ENCODE data around the gene PLXNC1. TPM values are rescaled to one million over a fixed set of nuclear protein-coding genes. Genes with fewer than 3 reads are reported as not detected.
A peak's percentile ranks its signal among the peaks of the same experiment; 100 is the strongest.

PLXNC1 gene
- total RNA-seq, 8 experiments from 2014 or later = 3.6 to 25.4 (median 13.8) TPM

DNA sequence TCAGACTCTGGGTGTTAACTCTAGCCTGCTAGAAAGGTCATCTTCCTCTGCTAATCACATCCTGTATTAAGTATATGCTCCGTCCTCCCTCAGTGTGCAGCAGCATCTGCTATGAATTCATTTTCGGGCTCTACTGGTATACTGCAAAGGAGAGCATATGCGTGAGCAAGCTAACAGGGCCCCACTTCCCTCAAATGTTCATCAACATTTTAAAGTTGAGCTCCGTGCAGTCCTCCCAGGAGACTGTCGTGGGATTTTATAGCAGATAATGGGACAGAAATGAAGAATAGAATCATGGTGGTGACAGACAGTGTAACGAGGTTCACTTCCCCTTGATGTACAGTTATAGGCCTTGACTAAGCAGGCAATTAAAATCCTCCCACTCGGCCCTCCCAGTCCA, 131.7 kb downstream of the PLXNC1 start:
- H3K27ac ChIP-seq = peak overlapping the region in 1 of 2 donors; percentile 73
- peak in 3 of 8 experiments; percentile 58 to 84 (median 60) for ATAC-seq (replicated peaks in 6 of 8)
- in situ Hi-C loops (cut with MboI; ENCODE audit: low pct_unique_long_range_greater_than_20kb in 2 of 9, low sequenced_read_pairs in 9 of 9, unreplicated experiment in 9 of 9) = no loop called here
- no peak overlapping the region for H3K4me3 ChIP-seq
- WGBS, 10 experiments = 42 to 100% (median 68%) methylated on average over 1 to 6 of the region's 7 CpGs; no CpG with 5 or more reads in 2 of the 10 experiments
- peaks cover 0 to 26% of the 10 kb centered on the region in 2 donors for H3K4me1 ChIP-seq (replicated peaks in 1 of 2)

DNA sequence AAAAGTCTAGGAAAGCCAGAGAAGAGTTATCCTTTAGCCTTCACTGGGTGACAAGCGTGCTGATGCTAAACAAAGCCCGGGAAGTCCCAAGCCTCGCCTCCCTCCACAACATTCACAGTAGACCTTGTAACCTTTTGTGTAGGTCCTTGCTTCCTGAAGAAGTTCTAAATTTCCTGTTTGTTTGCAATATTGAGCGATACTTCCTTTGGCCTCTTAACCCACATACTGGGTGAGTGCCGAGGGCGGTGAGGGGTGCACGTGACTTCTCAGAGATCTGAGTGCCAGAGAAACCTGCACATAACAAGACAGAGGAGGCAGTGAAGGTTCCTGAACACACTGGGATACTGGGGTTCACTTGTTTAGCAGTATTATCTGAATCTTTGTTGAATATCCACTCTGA, 134.3 kb downstream of the PLXNC1 start:
- in situ Hi-C loops (cut with MboI; ENCODE audit: low pct_unique_long_range_greater_than_20kb in 2 of 9, low sequenced_read_pairs in 9 of 9, unreplicated experiment in 9 of 9) = no loop called here
- Histone ChIP-seq H3K27ac (no peak overlapping the region), H3K4me3 (no peak overlapping the region), H3K4me1 (replicated peaks in 1 of 2) (peaks cover 21 to 48% of the 10 kb centered on the region in 2 donors)
- ATAC-seq (replicated peaks in 6 of 8) = no peak
- 96 to 100% (median 97%) methylated on average over 1 to 7 of the region's 7 CpGs; no CpG with 5 or more reads in 4 of the 10 experiments for WGBS, 10 experiments

DNA sequence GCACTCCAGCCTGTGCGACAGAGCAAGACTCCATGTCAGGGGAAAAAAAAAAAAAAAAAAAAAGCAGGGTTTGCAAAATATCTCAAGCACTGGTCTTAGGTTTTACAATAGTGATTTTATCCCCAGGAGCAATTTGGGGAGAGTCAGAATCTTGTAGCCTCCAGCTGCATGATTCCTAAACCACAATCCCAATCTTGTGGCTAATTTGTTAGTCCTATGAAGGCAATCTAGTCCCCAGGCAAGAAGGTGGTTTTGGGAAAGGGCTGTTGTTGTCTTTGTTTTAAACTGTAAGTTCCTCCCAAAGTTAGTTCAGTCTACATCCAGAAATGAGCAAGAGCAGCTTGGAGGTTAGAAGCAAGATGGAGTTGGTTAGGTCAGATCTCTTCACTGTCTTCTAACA, 135.7 kb downstream of the PLXNC1 start:
- Histone ChIP-seq H3K4me1 (replicated peaks in 1 of 2) (peaks cover 22 to 43% of the 10 kb centered on the region in 2 donors), H3K27ac (no peak overlapping the region), H3K4me3 (no peak overlapping the region)
- no peak for ATAC-seq (replicated peaks in 6 of 8)
- in situ Hi-C loops (cut with MboI; ENCODE audit: low pct_unique_long_range_greater_than_20kb in 2 of 9, low sequenced_read_pairs in 9 of 9, unreplicated experiment in 9 of 9) = no loop called here
- WGBS, 10 experiments = 80% methylated on average over 1 of the region's 1 CpG; no CpG with 5 or more reads in 9 of the 10 experiments

DNA sequence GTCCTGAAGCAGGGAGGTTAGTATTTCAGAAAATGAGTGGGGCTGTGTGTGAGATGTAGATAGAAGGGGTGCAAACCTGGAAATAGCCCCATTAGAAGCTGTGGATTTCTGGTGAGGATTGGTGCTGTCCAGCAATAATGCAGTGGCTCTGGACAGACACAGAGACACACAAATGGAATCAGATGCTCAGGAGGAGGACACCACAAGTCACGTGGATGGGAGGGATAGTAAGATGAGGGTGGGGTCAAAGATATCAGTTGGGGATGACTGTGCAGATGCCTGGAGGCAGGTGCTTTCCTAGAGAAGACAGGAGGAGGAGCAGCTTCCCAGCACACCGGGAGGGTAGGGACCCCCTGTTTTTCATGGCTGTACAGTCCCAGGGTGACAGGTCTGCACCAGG, 136.5 kb downstream of the PLXNC1 start:
- in situ Hi-C loops (cut with MboI; ENCODE audit: low pct_unique_long_range_greater_than_20kb in 2 of 9, low sequenced_read_pairs in 9 of 9, unreplicated experiment in 9 of 9) = no loop called here
- H3K4me1 ChIP-seq (replicated peaks in 1 of 2) = peaks cover 30 to 43% of the 10 kb centered on the region in 2 donors
- 71 to 83% methylated on average over 1 to 2 of the region's 2 CpGs; no CpG with 5 or more reads in 8 of the 10 experiments for WGBS, 10 experiments
- H3K4me3 ChIP-seq = no peak overlapping the region
- H3K27ac ChIP-seq = no peak overlapping the region
- ATAC-seq (replicated peaks in 6 of 8) = peak in 3 of 8 experiments; percentile 30 to 84 (median 78)

DNA sequence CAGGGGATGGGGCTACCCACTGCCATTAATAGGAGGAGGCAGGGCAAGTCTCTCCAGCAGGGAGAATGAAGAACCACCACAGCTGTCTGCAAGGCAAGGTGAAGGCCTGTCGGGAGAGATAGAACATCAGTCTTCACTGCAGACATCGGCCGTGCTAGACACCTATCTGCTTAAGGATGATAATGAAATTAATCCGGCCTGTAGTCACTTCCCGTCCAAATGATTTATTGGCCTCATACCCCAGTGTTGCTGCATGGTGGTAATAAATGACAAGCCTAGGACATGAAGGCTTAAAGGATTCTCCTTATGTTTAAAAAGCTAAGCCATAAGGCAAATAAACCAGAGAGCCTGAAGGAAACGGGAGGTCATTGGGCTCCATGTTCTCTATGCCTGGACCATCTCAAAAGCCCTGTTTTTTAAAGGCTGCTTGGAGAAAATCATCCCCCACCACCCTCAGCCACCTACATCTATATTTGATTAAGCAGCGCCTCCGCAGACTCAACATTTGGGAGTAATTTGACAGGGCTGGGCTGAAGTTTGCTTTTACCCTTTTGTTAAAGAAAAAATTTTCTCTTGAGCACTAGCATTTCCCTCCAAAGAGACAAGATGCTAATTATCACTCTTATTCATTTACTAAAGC, 137.7 kb downstream of the PLXNC1 start:
- WGBS, 10 experiments = 50 to 96% (median 73%) methylated on average over 2 to 5 of the region's 8 CpGs; no CpG with 5 or more reads in 2 of the 10 experiments
- in situ Hi-C loops (cut with MboI; ENCODE audit: low pct_unique_long_range_greater_than_20kb in 2 of 9, low sequenced_read_pairs in 9 of 9, unreplicated experiment in 9 of 9) = no loop called here
- no peak overlapping the region for H3K4me3 ChIP-seq
- peak overlapping the region; percentile 5 to 56 for H3K27ac ChIP-seq
- peaks cover 36 to 42% of the 10 kb centered on the region in 2 donors for H3K4me1 ChIP-seq (replicated peaks in 1 of 2)
- peak in 5 of 8 experiments; percentile 25 to 77 (median 60) for ATAC-seq (replicated peaks in 6 of 8)

DNA sequence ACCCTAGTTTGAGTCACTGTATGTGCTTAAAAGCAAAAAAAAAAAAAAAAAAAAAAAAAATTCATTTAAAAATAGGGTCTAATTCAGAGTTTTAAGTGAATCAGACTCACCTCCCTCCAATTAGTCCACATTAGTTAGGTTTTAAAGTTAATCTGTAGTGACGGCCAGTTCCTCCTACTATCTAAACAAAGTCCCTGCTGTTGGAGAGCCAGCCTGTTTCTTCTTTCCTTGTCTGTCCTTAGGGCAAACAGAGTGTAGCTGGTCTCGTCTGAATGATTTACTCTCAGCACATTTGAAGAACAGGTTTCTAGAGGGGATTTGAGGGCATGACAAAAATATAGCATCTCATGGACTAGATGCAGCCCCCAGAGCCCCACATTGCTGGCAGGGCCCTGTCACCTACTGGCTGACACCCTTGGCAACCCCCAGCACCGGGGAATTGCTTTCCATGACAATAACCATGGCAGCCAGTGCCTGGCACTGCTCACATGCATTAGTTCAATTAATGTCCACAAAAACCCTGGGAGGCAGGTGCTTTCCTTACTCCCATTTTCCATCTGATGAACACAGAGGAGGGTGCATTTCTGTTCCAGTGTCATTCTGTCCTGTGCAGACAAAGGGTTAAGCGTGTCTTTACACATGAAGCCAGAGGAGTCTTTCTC, 138.3 kb downstream of the PLXNC1 start:
- 40 to 100% (median 86%) methylated on average over 1 to 4 of the region's 4 CpGs; no CpG with 5 or more reads in 1 of the 10 experiments for WGBS, 10 experiments
- in situ Hi-C loops (cut with MboI; ENCODE audit: low pct_unique_long_range_greater_than_20kb in 2 of 9, low sequenced_read_pairs in 9 of 9, unreplicated experiment in 9 of 9) = no loop called here
- peak in 3 of 8 experiments; percentile 21 to 73 (median 46) for ATAC-seq (replicated peaks in 6 of 8)
- peaks cover 36 to 42% of the 10 kb centered on the region in 2 donors for H3K4me1 ChIP-seq (replicated peaks in 1 of 2)
- H3K27ac ChIP-seq = no peak overlapping the region
- no peak overlapping the region for H3K4me3 ChIP-seq

DNA sequence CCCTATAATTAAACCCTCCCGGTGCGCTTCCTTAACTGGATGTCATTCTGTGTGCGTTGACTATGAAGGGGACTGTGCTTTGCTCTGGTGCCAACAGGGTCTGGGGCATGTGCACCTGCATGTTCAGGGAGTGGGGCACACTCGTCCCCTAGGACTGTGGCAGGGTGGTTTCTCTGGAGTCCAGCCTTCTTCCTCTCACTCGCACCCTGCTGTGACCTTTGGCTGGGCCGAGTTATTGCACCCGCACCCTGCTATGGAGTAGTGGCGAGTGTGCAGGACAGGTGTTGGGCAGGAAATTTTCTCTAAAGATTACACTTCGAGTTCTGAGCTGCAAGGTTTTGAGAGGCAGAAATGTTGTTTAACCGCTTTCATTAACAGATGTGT, 138.9 kb downstream of the PLXNC1 start:
- 63 to 100% (median 100%) methylated on average over 1 to 9 of the region's 10 CpGs; no CpG with 5 or more reads in 3 of the 10 experiments for WGBS, 10 experiments
- Histone ChIP-seq H3K27ac (no peak overlapping the region), H3K4me1 (replicated peaks in 1 of 2) (peaks cover 36 to 42% of the 10 kb centered on the region in 2 donors), H3K4me3 (no peak overlapping the region)
- no peak for ATAC-seq (replicated peaks in 6 of 8)
- in situ Hi-C loops (cut with MboI; ENCODE audit: low pct_unique_long_range_greater_than_20kb in 2 of 9, low sequenced_read_pairs in 9 of 9, unreplicated experiment in 9 of 9) = no loop called here

DNA sequence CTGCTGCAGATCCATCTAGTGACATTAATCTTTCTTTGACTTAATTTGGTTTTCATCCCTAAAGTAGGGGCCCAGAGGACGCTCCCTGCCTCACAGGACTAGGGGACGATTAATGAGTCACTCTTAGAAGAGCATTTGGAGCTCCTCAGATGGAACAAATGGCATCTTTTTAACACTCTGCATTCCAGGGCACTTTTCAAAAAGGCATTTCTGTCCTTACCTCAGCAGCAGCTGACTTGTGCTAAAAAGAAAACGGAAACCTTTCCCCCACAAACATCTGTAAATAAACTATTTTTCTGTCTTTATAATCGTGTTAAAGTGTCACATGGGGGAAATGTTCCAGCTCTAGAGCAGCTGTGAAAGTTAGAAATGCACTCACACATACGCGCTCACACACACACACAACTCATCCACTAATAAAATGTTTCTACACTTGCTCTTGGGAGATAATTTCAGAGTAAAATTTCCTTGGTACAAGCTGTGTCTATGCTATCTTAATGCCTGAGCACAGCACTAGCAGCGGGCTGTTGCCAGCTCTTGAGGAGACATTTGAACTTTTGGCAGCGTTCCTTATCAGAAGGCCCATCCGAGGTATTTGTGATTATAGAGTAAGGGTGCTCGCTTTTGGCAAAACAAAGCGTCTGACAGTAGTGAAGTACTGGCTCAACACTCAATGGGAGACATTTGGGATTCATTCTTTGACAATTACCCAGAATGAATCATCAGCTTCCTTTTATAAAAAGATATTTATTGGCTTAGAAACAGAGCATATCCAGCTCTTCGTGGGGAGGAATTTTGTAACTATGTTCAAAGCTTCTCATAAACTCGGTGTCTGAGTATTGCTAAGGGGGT, 141.3 kb downstream of the PLXNC1 start:
- WGBS, 10 experiments = 8 to 87% (median 42%) methylated on average over 3 to 11 of the region's 13 CpGs
- Histone ChIP-seq H3K4me3 (no peak overlapping the region), H3K4me1 (replicated peaks in 1 of 2) (peaks cover 36 to 42% of the 10 kb centered on the region in 2 donors), H3K27ac (no peak overlapping the region)
- peak in 7 of 8 experiments; percentile 36 to 69 (median 58) for ATAC-seq (replicated peaks in 6 of 8)
- in situ Hi-C loops (cut with MboI; ENCODE audit: low pct_unique_long_range_greater_than_20kb in 2 of 9, low sequenced_read_pairs in 9 of 9, unreplicated experiment in 9 of 9) = no loop called here

DNA sequence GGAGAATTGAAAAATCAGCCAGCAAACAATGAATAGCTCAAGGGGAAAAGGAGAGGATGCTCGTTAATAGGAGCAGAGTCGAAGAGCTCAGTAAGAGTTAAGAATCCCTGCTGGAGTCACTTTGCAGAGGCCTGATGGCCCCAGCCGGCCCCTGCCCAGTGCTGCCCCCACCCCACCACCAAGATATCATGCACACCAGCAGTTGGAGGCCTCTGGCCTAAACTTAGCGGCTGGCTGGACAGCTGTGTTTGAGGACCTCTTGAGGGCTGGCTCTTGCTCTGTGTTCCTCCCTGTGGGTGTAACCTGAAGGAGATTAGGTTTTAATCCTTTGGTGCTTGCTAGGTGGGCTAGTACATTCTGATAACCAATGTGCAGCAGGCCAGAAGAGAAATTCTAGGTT, 142.0 kb downstream of the PLXNC1 start:
- Histone ChIP-seq H3K27ac (no peak overlapping the region), H3K4me1 (replicated peaks in 1 of 2) (peaks cover 33 to 40% of the 10 kb centered on the region in 2 donors), H3K4me3 (no peak overlapping the region)
- peak; percentile 5 to 49 (median 32) for ATAC-seq (replicated peaks in 6 of 8)
- in situ Hi-C loops (cut with MboI; ENCODE audit: low pct_unique_long_range_greater_than_20kb in 2 of 9, low sequenced_read_pairs in 9 of 9, unreplicated experiment in 9 of 9) = no loop called here
- WGBS, 10 experiments = 40 to 100% (median 55%) methylated on average over 1 to 2 of the region's 4 CpGs; no CpG with 5 or more reads in 5 of the 10 experiments

DNA sequence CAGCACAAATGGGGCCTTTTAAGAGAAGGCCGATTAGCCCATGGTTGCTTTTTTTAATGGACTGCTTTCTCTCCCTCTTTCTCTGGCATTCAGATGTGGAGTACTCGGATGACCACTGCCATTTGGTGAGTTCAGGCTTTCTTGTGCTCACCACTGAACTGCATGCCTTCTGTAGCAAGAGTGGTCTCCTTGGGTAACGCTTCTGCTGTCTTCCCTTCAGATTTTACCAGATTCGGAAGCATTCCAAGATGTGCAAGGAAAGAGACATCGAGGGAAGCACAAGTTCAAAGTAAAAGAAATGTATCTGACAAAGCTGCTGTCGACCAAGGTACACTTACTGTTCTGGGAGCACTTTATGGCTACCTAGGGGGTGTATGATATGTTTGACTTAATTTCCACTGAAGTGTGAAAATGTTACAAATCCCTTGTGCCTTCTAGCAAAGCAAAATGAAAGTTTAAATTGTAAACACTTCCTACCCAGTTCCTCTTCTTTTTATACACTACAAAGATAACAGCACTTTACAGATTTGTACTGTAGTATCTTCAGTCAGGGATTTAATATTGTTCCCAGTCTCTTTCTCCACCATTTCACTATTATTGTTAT, 148.8 kb downstream of the PLXNC1 start:
- Histone ChIP-seq H3K4me3 (no peak overlapping the region), H3K27ac (no peak overlapping the region), H3K4me1 (replicated peaks in 1 of 2) (no peaks in the 10 kb centered on the region)
- WGBS, 10 experiments = 84 to 100% (median 97%) methylated on average over 1 to 6 of the region's 6 CpGs; no CpG with 5 or more reads in 2 of the 10 experiments
- no peak for ATAC-seq (replicated peaks in 6 of 8)
- in situ Hi-C loops (cut with MboI; ENCODE audit: low pct_unique_long_range_greater_than_20kb in 2 of 9, low sequenced_read_pairs in 9 of 9, unreplicated experiment in 9 of 9) = no loop called here

DNA sequence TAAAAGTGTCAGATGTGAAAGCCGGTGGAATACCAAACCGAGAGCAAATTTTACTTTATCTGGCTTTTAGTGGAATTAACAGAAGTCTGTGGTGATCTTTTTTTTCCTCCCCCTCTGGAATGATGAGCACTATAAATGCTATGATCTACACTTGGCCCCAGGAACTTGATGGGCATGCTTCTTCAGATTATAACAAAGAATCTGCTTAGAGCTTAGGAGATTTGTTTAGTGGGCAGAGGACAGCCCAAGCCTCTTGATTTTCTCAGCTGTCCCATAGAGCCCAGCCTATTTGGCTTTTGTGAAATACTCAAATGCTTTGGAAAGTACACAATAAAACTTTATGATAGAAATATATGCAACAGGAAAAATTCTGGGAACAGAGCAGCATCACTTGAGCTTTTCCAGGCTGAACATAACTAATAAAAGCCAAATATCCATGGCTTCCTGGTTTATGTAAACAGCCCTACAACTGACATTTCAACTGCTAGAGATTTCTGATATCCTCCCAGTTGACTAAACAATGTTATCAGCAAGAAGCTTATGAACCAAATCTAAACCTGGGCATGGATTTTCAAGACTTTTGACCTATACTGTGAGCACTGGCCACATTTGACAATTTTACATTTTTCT, 149.6 kb downstream of the PLXNC1 start:
- Histone ChIP-seq H3K27ac (no peak overlapping the region), H3K4me3 (no peak overlapping the region), H3K4me1 (replicated peaks in 1 of 2) (no peaks in the 10 kb centered on the region)
- in situ Hi-C loops (cut with MboI; ENCODE audit: low pct_unique_long_range_greater_than_20kb in 2 of 9, low sequenced_read_pairs in 9 of 9, unreplicated experiment in 9 of 9) = no loop called here
- ATAC-seq (replicated peaks in 6 of 8) = no peak
- WGBS, 10 experiments = 72 to 100% (median 94%) methylated on average over 2 of the region's 2 CpGs; no CpG with 5 or more reads in 4 of the 10 experiments

DNA sequence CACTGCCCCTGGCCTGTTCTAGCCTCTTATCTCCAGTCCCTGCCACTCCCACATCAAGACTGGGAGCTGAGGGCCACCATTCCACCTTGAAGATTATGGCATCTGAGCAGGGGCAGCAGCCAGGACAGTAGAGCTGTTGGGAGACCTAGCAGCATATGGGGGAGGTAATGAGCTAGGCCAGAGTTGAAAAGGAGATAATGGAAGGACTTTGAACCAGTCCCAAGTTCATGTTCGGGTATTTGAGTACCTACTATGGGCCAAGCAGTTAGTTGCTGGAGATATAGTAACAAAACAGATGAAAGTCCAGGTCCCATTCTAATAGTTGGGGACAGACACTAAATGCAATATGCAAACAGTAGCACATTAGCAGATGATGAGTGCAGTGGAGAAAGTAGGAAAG, 151.5 kb downstream of the PLXNC1 start:
- no peak for ATAC-seq (replicated peaks in 6 of 8)
- no peak overlapping the region for H3K4me3 ChIP-seq
- in situ Hi-C loops (cut with MboI; ENCODE audit: low pct_unique_long_range_greater_than_20kb in 2 of 9, low sequenced_read_pairs in 9 of 9, unreplicated experiment in 9 of 9) = no loop called here
- no peak overlapping the region for H3K27ac ChIP-seq
- no peaks in the 10 kb centered on the region for H3K4me1 ChIP-seq (replicated peaks in 1 of 2)
- 60 to 100% (median 100%) methylated on average over 1 of the region's 1 CpG; no CpG with 5 or more reads in 6 of the 10 experiments for WGBS, 10 experiments
